Right lobe of liver (tissue), 4 donors: Measurements from ENCODE around the gene CCDC71L.

Experiments used
- CTCF ChIP-seq, 4 donors: fragments of 200-600 bp in 3 of 4; fragments of 450-650 bp in 1 of 4; IDR thresholded peaks; one replicate each; pipeline versions ENCODE4 v1.5.1 to v1.8.0; 2016 to 2022; ENCODE audit warnings: antibody characterized with exemption in 4 of 4, mild to moderate bottlenecking in 2 of 4
- POLR2A ChIP-seq: fragments of 450-650 bp; IDR thresholded peaks from one replicate; pipeline ENCODE4 v1.6.1; 2017; ENCODE audit warnings: antibody characterized with exemption, mild to moderate bottlenecking
- donor health status: DM: no; HTN: no; CAD: no.
- donor health status: DM: no; HTN: no; CAD: no.
- donor health status: DM: no; HTN: yes; CAD: no.

DNA sequence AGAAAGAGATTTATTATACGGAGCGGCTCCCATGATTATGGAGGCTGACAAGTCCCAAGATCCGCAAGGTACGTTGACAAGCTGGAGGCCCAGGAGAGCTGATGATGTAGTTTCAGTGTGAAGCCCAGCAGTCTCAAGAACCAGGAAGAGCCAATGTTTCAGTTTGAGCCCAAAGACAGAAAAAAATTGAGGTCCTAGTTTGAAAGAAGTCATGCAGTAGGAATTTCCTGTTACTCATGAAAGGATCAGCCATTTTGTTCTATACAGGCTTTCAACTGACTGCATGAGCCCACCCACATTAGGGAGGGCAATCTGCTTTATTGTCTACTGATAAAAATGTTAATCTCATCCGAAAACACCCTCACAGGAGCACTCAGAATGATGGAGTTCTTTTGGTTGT is 51.5 kb downstream of the CCDC71L start:
- TF ChIP-seq CTCF (IDR thresholded peaks at IDR 0.05) (no peak), POLR2A (no peak)
